GM13976 (cell line): ENCODE measurements around the gene ITIH3.

Experiments
- DNase-seq: peaks from one replicate; pipeline ENCODE4 v3.0.0; 2012; ENCODE audit warnings: low spot score
- in situ Hi-C: fragments of 300-500 bp; cut with MboI; formaldehyde crosslinking; loops from one replicate; pipeline ENCODE4 v1.12.0; 2022; ENCODE audit warnings: low sequenced_read_pairs, mixed read lengths, inconsistent platforms; ENCODE audit not compliant: unreplicated experiment
- TF ChIP-seq, protein P1 (sequence below): IDR thresholded peaks from 2 replicates; pipeline ENCODE4 v1.5.1; 2012; ENCODE audit warnings: borderline replicate concordance, mild to moderate bottlenecking; ENCODE audit not compliant: insufficient read depth; ENCODE audit errors: extremely low read depth, missing control alignments, control extremely low read depth

ITIH3 gene

DNA sequence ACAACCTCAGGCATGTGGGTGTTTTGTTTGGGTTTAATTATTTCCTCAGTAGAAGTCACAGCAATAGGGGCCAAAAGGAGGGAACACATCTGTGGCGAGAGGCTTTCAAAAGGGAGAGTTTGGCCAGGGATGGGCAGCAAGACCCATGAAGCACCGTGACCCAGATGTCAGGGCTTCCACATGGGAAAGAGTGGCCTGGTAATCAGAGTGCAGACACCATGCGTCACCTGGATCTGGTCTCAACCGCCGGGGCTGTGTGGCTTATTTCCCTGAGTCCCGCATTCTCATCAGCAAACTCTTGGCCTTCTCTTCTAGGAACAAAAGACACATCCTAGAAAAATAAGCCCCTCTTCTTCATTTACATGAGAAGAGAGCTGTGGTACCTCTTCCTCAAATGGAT is 52.6 kb downstream of the ITIH3 start:
- DNase-seq, result no peak

DNA sequence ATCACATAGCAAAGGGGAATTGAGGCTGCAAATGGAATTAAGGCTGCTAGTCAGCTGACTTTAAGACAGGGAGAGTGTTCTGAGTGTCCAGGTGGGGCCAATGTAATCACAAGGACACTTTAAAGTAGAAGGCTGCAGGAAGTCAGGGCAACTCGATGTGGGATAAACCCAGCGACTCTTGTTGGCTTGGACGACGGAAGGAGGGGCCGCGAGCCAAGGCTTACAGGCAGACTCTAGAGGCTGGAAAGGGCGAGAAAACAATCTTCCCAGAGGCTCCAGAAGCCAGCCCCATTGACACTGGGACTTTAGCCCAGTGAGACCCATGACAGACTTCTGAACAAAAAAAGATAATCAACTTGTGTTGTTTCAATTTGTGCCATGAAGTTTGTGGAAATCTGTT is 53.1 kb downstream of the ITIH3 start:
- DNase-seq, result no peak
- TF ChIP-seq, protein P1, sequence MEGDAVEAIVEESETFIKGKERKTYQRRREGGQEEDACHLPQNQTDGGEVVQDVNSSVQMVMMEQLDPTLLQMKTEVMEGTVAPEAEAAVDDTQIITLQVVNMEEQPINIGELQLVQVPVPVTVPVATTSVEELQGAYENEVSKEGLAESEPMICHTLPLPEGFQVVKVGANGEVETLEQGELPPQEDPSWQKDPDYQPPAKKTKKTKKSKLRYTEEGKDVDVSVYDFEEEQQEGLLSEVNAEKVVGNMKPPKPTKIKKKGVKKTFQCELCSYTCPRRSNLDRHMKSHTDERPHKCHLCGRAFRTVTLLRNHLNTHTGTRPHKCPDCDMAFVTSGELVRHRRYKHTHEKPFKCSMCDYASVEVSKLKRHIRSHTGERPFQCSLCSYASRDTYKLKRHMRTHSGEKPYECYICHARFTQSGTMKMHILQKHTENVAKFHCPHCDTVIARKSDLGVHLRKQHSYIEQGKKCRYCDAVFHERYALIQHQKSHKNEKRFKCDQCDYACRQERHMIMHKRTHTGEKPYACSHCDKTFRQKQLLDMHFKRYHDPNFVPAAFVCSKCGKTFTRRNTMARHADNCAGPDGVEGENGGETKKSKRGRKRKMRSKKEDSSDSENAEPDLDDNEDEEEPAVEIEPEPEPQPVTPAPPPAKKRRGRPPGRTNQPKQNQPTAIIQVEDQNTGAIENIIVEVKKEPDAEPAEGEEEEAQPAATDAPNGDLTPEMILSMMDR, result no peak
- in situ Hi-C loops, result loop anchor here (10.0 kb wide), 1 partner anchor 227 kb away; no protein-coding TSS in a partner anchor

More for the DNA sequence above, 52.6 kb downstream of the ITIH3 start:
- TF ChIP-seq, protein P1, result no peak
- in situ Hi-C loops, result loop anchor here (10.0 kb wide), 1 partner anchor 228 kb away; no protein-coding TSS in a partner anchor

DNA sequence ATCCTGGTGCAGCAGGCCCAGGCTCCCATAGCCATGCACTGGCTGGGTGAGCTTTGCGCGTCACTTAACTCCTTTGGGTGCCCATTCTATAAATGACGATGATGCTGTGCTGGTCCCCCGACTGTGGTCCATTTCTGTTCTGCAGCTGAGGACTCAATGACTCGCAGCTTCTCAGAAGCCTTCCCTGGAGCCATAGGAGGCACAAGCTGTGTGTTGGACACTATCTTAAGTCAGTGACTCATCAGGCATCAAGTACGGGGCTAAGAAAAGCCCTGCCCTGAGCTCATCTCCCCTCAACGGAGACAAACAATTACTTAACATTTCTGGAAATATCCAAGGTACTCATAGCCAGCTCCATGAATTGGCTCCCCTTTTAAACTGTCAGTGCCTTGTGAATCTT is 54.0 kb downstream of the ITIH3 start:
- DNase-seq, result no peak
- in situ Hi-C loops, result loop anchor here (10.0 kb wide), 1 partner anchor 226 kb away; no protein-coding TSS in a partner anchor
- TF ChIP-seq, protein P1, result no peak

DNA sequence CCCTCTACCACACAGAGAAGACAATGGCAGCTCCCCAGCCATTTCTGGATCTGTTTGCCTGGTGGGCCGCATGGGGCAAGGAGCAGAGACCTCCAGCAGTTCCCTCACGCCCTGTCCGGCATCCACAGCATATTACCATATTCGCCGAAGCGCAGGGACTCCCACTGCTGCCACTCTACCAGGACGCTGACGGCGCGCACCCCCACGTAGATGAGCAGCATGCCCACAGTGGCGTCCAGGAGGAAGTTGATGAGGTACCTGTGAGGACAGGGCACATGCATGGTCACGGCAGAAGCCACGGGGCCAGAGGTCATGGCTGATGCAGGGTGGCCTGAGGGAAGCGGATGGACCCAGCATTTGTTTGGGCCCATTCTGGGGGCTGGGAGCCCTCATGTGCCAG is 55.1 kb downstream of the ITIH3 start:
- TF ChIP-seq, protein P1, result no peak
- DNase-seq, result no peak
- in situ Hi-C loops, result loop anchor here (10.0 kb wide), 1 partner anchor 225 kb away; no protein-coding TSS in a partner anchor

DNA sequence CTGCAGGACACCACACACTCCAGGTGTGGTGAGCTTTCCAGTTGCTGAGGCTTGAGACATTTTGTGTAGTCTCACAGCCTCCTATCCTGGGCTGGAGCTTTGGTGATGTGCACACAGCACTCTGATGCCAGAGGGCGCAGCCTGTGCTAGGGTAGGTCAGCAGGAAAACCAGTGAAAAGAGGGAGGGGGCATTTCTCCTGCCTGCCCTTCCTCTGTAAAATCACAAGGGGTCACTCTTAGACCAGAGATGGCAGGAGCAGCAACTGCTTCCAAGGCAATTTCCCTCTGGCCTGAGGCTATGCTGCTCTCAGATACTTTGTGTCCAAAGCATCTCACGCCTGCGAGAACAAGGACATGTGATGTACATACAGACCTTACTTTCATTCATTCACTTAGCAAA is 56.8 kb downstream of the ITIH3 start:
- TF ChIP-seq, protein P1, result peak; percentile 73
- peak; percentile 78 for DNase-seq
- in situ Hi-C loops, result no loop called here

DNA sequence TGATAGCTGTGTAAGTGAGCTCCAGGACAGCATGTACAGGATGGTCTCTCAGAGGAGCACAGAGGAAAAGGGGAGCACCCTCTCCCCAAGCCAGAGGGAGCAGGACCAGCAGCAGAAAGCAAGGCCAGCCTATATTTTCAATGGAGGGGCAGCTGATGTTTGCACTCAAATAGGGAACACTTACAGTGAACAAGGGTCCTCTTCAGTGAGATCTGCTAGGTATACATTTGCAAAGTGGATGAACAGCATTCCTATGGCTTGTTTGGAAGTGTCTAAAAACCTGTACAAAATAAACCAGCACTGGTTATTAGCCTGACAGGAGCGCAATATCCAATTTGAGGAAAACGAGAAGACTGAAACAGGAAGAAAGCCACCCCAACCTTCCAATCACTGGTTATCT is 57.8 kb downstream of the ITIH3 start:
- TF ChIP-seq, protein P1, result no peak
- DNase-seq, result no peak
- in situ Hi-C loops, result no loop called here

DNA sequence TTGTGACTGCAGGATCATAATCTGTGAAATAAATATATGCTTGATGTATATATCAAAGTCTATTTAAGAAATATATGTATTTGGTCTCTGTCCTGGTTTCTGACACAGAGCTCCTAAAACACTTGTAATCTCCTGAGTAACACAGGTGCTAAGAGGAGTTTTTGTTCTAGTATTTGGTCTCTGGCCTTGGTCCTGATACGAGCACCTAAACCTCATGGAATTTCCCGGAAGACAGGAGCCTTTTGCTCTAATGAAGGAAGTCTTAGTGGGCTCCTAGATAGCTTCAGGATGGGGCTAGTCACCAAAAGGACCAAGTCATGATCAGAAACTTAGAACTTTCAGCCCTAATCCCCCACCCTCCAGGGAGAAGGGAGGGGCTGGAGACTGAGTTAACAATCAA is 59.4 kb downstream of the ITIH3 start:
- DNase-seq, result no peak
- TF ChIP-seq, protein P1, result no peak
- in situ Hi-C loops, result no loop called here
